GM18907 (cell line): ENCODE results near the gene ZNF526.

Source experiments
- ATAC-seq: cut with Tn5 transposase; IDR thresholded peaks from one replicate; pipeline ENCODE4 v1.9.1; 2021; ENCODE audit warnings: mild to moderate bottlenecking, moderate library complexity; ENCODE audit not compliant: unreplicated experiment

The ZNF526 gene

DNA sequence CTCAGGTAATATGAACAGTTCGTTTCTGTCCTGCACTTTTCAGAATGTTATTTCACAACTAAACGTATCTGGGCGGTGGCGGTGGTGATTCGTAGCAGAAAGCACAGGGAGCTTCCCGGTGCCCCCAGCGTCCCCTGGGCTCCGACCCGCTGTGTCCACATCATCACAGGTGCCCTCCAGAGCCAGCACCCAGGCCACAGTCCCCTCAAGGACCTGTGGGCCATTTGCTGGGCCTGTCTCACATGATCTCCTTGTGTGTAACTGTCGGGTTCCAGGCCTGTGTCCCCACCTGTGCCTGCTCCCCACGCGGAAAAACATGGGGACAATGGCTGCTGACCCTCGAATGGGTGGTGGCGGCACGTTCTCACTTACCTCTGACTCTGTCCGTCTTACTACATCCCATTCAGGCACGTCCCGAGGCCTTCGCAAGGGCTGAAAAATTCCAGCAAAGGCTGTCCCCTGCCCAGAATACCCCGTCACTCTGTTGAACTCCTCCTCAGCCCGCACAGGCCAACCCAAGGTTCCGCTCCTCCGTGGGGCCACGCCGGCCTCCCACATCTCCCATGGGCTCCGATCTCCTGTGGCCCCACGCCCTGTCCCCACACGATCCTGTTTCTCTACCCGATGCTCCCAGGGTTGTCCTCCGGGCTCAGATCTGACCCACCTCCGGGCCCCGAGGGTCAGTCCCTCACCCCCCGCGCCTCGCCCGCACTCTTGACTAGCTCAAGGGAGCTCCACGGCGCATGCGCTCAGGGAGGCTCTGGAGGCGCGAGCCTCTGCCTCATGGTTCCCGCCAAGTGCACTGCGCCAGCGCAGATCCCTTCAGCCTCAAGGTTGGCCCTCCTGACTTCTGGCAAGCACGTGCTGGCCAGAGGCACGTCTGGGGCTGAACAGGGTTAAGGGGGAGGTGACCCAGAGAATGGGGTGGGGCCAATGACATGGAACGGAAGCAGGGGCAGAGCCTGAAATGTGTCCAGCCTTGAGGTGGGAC is 23.8 kb upstream of the ZNF526 start:
- no peak for ATAC-seq

- ATAC-seq: no peak
Measured at GRCh38 chr19:42197375-42197817, 22.7 kb upstream of the ZNF526 start.

DNA sequence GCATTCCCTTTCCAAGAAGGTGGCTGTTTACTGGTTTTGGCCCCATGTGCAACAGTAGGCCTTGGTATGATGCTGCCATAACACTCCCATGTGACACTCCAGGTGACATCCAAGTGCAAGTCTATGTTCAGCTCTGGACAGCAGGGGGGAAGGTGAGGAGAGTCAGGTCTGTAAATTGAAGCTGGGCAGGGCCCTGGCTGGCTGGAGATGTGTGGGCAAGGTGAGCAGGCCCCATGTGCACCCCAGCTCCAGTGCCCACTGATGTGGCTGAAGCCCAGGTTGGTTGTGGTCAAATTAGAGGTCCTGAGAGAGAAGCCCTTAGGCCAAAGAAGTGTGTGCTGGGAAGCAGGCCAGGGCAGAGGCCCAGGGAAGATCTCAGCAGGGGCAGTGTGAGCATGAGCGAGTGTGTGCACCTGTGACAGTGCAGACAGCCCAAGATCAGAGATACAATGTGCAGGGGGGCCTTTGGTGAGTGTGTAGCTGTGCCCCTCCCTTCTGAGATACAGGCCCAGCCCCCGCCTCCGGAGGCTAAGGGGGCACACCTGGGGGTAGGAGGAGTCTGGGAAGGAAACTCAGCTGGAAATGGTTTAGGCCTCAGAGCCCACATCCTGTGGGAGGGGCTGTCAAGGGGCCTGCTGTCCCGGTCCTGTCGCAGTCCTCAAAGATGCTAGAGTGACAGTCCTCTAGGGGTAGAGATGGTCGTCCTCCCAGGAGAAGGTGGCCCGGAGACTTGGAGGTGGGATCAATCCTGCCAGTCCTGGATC is 21.3 kb upstream of the ZNF526 start:
- peak; percentile 48 for ATAC-seq

GRCh38 chr19:42199440-42200115 is 20.5 kb upstream of the ZNF526 start:
- peak; percentile 53 for ATAC-seq

- ATAC-seq: no peak
Measured at GRCh38 chr19:42200116-42200715, 19.9 kb upstream of the ZNF526 start.

GRCh38 chr19:42201489-42202289 is 18.4 kb upstream of the ZNF526 start:
- no peak for ATAC-seq

GRCh38 chr19:42202290-42202880 is 17.7 kb upstream of the ZNF526 start:
- no peak for ATAC-seq

- ATAC-seq: no peak
Measured at GRCh38 chr19:42203700-42204099, 16.4 kb upstream of the ZNF526 start.

DNA sequence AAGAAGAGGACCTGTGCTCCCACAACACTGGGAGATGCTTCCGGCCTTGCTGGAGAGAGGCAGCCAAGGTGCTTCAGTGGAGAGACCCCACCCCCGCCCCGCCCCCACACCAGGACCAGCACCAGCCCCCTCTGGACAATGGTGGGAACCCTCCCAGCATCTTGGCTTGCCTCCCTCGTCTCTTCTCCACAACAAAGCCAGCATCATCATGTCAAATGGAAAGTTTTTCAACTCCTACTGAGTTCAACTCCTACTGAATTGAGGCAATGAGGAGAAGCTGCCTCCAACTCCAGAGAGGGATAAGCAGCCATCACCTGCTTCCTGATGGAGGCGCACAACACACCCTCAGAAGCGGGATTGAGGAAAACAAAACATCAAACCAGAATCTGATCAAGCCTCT is 15.4 kb upstream of the ZNF526 start:
- ATAC-seq: no peak

DNA sequence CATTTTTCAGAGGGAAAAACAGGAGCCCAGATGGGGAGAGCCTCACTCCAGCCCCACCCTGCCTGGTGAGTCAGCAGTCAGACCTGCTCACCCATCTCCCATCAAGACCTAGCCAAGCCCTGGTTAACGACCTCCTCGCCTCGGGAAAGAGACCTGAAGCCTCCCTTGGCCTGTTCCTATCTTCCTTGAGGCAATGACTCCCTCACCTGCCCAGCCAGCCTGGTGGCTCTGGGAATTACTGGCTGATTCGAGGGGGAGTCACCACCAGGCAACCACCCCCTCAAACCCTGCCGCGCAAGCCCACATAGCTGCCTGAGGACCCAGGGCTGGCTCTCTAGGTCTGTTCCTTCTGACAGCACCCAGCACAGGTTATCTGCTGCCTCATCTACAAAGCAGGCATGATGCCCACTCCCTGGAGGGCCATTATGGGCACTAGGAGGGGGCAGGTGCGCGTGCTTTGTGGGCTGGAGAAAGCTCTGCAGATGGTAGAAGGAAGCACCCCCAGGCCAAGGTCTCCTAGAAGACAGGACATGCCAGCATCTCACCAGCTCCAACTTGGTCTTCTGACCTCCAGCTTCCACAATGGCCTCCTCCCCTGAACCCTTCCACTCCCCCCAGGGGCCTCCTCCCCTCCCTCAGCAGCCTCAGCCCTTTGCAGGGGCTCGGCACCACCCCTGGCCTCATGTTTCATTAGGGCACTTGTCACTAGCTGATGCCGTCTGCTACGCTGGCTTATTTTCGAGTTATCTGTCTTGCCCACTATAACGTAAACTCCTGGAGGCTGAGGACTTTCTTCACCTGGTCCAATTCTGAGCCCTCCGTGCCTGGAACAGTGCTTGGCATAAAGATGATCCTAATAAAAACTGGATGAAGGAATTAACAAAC is 13.0 kb upstream of the ZNF526 start:
- ATAC-seq: no peak

GRCh38 chr19:42207767-42208271 is 12.3 kb upstream of the ZNF526 start:
- no peak for ATAC-seq

- ATAC-seq: no peak
Measured at GRCh38 chr19:42208612-42209011, 11.5 kb upstream of the ZNF526 start.

DNA sequence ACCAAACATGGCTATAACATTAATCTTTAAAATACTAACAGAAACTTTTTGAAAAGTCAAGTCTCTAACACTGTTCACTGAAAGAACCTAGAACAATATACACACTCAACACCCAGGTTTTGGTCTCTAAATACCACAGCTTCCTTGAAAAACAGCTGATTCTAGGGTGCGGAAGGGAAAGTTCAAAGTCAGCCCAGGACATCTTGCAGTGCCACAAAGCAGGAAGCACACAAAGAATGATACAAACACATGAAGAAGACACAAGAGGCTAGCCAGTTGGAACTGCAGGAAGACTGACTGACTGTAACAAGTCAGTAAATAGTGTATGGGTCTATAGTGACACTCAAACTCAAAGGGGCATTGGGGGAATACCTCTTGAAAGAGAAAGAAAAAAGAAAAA is 7.2 kb upstream of the ZNF526 start:
- ATAC-seq: no peak

GRCh38 chr19:42214810-42215485 is 5.2 kb upstream of the ZNF526 start:
- ATAC-seq: no peak

- peak; percentile 4 for ATAC-seq
Measured at GRCh38 chr19:42216653-42217519, 3.2 kb upstream of the ZNF526 start.

- ATAC-seq: peak; percentile 63
Measured at GRCh38 chr19:42217520-42218437, 2.3 kb upstream of the ZNF526 start, which contains the start of gene DEDD2. Gene DEDD2 (minus strand): TSS chr19:42217677. CDS start chr19:42217007, 670 bp downstream.
